HuH-7 (cell line): Measurements from ENCODE around the gene ASS1.
A peak's percentile ranks its signal among the peaks of the same experiment; 100 is the strongest.

ENCODE experiments used
- DNase-seq: peaks from one replicate; pipeline ENCODE4 v3.0.0; 2011; ENCODE audit warnings: low spot score

ASS1 gene

DNA sequence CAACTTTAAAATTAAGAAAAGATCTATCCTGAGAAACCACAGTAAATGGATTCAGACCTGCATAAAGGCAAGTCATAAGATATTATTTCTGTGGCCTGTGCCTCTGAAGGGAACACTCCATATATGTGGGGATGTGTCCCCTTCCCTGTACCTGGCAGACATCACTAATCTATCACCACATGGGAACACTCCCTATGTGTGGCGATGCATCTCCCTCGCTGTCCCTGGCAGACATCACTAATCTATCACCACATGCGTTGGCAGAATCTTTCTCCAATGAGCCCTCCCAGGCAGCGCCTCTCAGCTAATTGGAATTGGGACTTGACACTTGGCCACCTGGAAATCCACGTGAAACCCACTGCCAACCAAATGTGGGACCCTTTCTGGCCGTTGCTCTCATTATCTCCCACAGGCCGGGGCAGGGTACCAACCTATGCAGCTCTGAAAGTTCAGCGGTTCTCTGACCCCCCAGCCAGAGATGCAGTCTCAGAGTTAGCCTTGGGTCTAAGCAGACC, 25.2 kb upstream of the ASS1 start:
- DNase-seq: no peak

- no peak for DNase-seq
These were observed 23.5 kb upstream of the ASS1 start for GRCh38 chr9:130421154-130421801.

DNA sequence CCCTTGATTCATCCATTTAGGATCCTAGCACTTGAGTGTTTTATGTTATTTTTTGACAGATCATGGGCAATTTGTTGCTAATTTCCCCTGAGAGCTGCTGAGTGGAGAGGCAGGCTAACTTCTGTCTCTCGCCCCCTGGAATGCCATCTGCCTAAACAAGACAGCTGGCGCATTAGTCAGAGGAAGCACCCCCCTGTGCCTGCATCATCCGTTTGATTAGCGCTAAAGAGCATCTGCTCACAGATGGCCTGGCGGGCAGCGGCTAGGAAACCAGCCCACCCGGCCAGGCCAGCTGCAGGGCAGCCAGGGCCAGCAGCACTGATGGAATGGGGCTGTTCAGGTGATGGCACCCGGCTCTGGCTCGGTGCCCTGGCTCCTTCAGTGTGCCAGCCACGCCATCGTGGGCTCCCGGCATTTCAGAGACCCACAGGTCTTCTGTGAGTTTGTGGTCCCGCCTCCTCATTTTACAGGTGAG, 22.9 kb upstream of the ASS1 start:
- DNase-seq: no peak

- no peak for DNase-seq
These were observed 22.2 kb upstream of the ASS1 start for GRCh38 chr9:130422546-130422945.

DNA sequence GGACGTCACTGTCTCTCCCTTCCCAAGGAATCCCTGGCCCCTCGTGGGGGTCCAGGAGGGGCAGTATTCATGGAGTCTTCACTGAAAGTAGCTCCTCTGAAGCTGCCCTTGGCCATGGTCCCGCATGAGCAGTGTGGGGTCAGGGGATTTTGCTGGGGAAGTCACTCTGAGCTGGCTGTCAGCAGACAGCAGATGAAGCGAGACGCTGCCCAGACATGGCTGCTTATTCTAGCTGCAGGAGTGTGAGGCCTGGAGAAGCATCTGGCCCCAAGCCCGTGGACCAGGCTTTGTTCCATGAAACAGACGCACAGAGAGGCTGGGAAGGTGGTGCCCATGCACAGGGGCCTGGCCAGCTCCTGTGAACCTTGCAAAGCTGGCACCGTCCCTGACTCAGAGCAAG, 21.5 kb upstream of the ASS1 start:
- no peak for DNase-seq

DNA sequence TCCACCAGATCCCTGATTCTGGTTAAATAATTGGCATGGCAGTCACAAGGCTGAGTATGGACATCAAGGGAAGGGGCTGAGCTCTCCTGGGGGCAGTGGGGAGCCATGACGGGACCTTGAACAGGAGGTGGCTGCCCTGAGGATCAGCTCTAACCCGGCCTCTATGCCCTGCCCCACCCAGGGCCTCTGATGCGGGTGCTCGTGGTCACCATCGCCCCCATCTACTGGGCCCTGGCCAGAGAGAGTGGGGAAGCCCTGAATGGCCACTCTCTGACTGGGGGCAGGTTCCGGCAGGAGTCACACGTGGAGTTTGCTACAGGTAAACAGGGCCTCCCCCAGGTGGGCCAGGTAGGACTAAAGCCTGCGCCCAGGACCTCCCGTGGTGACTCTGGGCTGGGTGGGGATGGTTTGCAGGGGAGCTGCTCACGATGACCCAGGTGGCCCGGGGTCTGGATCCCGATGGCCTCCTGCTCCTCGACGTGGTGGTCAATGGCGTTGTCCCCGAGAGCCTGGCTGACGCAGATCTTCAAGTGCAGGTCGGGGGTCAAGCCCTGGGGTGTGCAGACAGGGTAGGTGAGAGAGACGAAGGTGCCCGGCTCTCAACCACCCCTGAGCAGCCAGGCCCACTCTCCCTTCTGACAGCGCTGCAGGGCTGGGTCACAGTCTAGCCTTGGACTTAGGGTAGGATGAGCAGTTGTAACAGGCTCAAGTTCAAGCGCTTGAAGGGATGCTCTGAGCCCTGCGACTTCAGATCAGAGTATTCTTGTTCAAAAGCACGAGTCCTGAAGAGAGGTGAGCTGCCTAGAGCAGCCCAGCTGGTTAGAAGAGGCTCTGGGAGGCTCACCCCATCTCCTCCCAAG, 19.9 kb upstream of the ASS1 start:
- DNase-seq: no peak

DNA sequence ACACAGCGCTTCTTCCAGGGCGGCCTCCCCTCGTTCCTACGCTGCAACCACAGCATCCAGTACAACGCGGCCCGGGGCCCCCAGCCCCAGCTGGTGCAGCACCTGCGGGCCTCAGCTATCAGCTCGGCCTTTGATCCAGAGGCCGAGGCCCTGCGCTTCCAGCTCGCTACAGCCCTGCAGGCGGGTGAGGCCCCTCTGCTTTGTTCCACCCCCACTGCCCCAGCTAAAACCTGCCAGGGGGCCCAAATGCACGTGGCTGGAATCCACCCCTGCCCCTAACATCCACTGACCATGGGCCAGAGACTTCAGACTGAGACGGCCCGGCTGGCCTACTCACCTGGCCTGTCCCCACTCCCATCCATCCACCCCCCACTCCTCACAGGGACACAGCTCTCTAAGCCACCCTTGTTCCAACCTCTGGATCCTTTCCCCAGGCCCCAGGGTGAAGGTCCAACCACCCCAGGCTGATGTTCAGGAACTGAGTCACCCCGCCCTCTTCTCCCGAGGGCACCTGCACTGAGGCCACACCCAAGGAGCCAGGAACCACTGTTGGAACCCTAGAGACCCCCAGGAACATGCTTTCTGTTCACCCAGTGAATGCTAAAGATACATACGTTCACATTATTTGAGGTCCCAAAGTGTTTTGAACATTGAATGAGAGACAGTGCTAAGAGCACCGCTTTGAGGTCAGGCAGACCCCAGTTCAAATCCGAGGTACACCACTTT, 18.9 kb upstream of the ASS1 start:
- peak; percentile 78 for DNase-seq

GRCh38 chr9:130426467-130426773, 18.3 kb upstream of the ASS1 start:
- no peak for DNase-seq

- DNase-seq: no peak
These were observed 17.9 kb upstream of the ASS1 start for GRCh38 chr9:130426883-130427282.

DNA sequence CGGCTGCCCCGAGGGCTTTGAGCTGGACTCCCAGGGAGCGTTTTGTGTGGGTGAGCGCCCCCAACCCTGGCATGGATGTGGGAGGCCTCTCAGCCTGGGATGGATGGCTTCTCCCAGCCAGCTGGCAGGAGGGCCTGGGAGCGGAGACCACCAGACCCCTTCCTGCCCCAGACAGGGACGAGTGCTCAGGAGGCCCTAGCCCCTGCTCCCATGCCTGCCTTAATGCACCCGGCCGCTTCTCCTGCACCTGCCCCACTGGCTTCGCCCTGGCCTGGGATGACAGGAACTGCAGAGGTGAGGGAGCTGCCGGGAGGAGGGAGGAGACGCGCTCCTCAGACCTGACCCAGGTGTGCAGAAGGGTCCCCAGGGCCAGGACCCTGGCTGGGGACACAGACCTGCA, 17.4 kb upstream of the ASS1 start:
- no peak for DNase-seq

GRCh38 chr9:130428086-130428665, 16.6 kb upstream of the ASS1 start:
- DNase-seq: no peak

- no peak for DNase-seq
These were observed 15.4 kb upstream of the ASS1 start for GRCh38 chr9:130429381-130429780.

DNA sequence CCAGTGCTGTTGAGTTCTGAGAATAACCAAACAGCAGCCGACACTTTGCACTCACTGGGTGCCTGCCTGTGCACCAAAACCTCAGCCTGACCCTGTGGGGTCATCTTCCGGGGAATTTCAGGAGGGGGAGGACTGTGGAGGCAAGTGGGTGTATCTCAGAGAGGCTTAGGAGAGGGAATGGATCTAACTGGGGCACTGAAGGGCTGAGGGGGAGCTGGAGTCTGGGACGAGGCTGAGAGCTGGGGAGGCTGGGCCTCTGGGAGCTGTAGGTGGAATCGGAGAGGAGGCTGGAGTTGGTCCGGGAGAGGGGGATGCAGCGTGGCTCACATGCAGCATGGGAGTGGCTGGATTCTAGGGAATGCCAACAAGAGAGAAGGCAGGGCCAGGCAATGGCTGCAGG, 14.9 kb upstream of the ASS1 start:
- no peak for DNase-seq

- DNase-seq: no peak
These were observed 14.5 kb upstream of the ASS1 start for GRCh38 chr9:130430232-130430631.

DNA sequence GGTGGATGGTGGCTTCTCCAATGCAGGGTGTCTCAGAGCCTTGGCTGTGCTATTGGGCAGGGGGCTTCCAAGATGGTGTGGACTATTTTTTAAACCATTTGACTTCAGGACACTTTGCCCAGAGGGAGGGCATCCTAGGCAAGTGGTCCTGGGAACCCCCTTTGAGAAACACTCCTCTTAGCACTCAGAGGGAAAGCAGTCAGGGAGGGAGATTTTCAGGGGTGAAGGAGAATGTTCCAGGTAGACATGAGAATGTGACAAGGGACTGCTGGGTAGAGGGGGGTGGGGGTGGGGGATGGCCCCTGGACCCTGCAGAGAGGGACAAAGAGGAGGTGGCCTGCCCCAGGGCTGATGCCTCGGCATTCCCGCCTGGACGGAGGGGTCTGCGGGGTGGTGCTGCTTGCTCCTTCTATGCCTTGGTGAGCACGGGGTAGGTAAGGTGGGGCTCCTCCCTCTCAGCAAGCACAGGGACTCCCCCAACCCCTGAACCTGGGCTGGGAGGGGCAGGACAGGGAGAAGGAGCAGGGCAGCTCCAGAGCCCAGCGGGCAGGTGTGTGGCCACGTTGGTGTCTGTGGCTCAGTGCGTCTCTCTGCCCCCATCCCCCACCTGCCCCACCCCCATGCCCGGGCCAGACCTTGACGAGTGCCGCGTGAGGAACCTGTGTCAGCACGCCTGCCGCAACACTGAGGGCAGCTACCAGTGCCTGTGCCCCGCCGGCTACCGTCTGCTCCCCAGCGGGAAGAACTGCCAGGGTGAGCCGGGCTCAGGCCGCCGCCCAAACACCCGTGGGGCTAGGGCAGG, 13.8 kb upstream of the ASS1 start:
- no peak for DNase-seq

DNA sequence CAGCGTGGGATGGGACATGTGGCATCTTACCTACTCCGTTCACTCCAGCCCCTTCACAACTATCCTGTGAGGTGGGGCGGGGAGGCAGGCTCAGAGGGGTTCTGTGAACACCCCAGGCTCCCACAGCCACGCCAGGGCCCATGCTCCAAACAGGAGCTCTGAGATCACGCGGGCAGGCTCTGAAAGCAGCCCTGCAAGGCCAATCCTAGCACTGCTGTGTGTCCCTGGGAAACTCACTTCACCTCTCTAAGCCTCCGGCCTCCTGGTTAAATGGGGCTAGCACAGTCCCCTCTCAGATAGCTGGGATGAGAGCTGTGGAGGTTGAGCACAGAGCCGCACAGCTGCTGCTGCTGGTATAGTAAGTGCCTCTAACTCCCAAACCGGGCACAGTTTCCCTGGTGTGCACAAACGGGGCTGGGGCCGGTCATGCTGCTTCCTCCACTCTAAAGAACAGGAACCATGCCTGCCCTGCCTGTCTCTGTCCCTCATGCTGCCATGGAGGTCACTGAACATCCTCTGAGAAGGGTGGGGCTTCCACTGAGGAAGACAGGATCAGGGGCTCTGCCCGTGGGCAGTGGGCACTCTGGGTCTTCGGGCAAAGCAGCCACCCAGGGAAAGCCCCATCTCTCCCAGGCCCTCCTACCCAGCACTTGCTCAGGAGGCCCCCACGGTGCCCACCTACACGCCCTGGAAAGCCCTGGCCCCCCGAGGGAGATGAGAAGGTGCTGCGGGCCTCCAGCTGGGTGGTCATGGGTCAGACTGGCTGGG, 13.0 kb upstream of the ASS1 start:
- no peak for DNase-seq

- DNase-seq: no peak
These were observed 12.4 kb upstream of the ASS1 start for GRCh38 chr9:130432362-130432761.

DNA sequence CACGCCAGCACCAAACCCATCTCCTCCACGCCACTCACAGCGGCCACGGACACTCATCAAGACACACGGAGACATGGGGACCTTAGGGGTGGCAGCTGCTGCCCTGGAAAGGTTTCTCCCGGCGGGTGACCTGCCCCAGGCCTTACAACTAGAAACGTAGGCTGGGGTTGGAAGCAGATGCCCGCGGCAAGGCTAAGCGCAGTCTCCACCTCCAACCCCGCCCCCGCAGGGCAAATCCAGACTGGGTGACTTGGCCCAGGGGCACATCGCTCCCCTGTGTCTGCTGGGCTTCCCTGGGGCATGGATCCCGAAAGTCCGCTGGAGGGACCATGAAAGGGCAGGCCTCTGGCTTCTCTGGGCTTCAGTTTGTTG, 12.0 kb upstream of the ASS1 start:
- DNase-seq: no peak

- DNase-seq: peak; percentile 94
These were observed 11.4 kb upstream of the ASS1 start for GRCh38 chr9:130433168-130433946.

GRCh38 chr9:130433947-130434262, 10.9 kb upstream of the ASS1 start:
- DNase-seq: no peak
